Large intestine (tissue), 3 donors: ENCODE data around the gene DUSP8. TPM values are rescaled to one million over a fixed set of nuclear protein-coding genes. Genes with fewer than 3 reads are reported as not detected.

Experiments
- DNase-seq, 2 donors: peaks; one replicate each; pipeline versions ENCODE4 v3.0.0 to v3.0.0-alpha.2; 2013
- H3K27ac ChIP-seq: one replicate; pipeline ENCODE4 v1.5.1; 2013; ENCODE audit warnings: low read length
- H3K27me3 ChIP-seq: 2 replicates; pipeline ENCODE4 v1.6.1; 2013; ENCODE audit warnings: low read length; ENCODE audit not compliant: control insufficient read depth, insufficient read depth
- H3K36me3 ChIP-seq: 2 replicates; pipeline ENCODE4 v1.6.1; 2013; ENCODE audit warnings: low read length; ENCODE audit not compliant: control insufficient read depth, insufficient read depth
- H3K4me1 ChIP-seq: one replicate; pipeline ENCODE4 v1.6.1; 2013; ENCODE audit warnings: low read length; ENCODE audit not compliant: control insufficient read depth, insufficient read depth
- H3K4me3 ChIP-seq: one replicate; pipeline ENCODE4 v1.5.1; 2013; ENCODE audit warnings: low read length
- H3K9me3 ChIP-seq: one replicate; pipeline ENCODE4 v1.6.1; 2013; ENCODE audit warnings: mild to moderate bottlenecking, low read depth, low read length, moderate library complexity; ENCODE audit not compliant: control insufficient read depth
- WGBS: methylation state at CpG from one replicate; pipeline ENCODE4 v1.1.5; 2013; ENCODE audit warnings: low lambda C conversion rate; ENCODE audit not compliant: insufficient coverage; 5-methylcytosine and 5-hydroxymethylcytosine counted together
- polyA plus RNA-seq: library from polyadenylated mRNA; unstranded; fragments of 120-200 nt; gene quantifications from one replicate; pipeline ENCODE4 v1.2.1, GENCODE V29; 2013

DUSP8 gene
- polyA plus RNA-seq, 1 donor, result 16.9 TPM

DNA sequence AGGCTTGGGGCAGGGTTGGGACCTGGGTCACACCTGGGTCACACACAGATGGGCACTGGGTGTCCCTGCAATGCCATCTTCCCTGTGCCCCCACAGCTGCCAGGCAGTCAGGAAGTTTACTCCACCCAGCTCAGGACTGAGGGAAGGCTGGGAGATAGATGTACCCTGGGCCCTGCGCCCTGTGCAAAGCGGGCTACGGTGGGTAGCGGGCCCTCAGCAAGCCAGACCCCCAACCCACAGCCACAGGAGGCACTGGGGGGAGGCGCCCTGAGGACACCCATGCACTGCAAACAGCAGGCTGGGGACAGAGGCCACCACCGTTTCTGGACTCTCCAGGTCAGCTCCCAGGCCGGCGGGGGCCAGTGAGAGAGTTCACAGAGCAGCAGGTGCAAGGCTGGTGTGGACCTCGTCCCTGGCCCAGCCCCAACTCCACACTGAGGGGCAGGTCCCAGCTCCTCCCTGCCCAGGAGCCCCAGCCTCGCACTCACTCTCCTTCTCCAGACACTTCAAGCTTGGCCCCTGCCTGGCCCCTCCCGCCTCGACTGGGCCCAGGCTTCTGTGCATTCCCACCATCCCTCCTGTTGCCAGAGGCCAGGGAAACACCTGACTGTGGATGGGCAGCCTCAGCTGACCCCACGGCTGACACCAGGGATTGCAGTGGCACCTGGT is 4.9 kb downstream of the DUSP8 start:
- peak; percentile 67 to 81 for DNase-seq
- no peaks in the 10 kb centered on the region for H3K27me3 ChIP-seq
- H3K4me1 ChIP-seq, result peaks cover 80% of the 10 kb centered on the region
- H3K27ac ChIP-seq, result peak overlapping the region; percentile 76
- H3K4me3 ChIP-seq, result no peak overlapping the region
- no CpG with 5 or more reads among the region's 13 CpGs for WGBS
- no peaks in the 10 kb centered on the region for H3K9me3 ChIP-seq
- peaks cover 24% of the 10 kb centered on the region for H3K36me3 ChIP-seq

DNA sequence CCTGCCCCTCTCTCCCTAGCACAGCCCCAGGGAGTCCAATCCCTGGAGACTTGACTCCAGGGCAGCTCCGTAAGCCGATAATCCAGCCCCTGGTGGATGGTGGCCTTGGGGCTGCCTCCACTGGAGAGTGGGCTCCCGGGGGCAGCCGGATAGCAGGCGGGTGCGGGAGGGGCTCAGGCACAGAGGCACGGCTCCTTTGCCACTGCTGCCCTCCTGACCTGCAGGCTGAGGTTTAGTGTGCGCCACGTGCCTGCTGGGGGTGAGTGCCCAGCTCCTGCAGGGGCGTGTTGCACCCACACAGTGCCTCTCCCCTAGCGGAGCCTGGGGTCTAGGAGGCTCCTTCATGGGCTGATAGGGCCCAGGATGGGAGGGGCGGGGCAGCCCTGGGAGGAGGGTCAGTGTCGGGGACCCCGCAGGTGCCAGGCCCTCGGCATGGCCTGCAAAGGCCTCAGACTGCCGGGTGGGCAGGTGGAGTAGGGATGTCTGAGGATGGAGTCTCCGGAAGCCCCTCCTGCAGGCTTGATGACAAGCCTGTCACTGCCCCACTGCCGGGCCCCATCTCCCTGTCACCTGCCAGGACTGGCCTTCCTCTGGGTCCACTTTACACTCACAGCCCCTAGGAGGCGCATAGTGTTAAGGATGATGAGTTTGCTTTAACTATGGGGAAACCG is 5.6 kb downstream of the DUSP8 start:
- Histone ChIP-seq H3K4me3 (no peak overlapping the region), H3K9me3 (no peaks in the 10 kb centered on the region), H3K27ac (peak overlapping the region; percentile 76), H3K27me3 (no peaks in the 10 kb centered on the region), H3K4me1 (peaks cover 87% of the 10 kb centered on the region), H3K36me3 (peaks cover 31% of the 10 kb centered on the region)
- DNase-seq, result peak in 1 of 2 donors; percentile 42
- no CpG with 5 or more reads among the region's 20 CpGs for WGBS

DNA sequence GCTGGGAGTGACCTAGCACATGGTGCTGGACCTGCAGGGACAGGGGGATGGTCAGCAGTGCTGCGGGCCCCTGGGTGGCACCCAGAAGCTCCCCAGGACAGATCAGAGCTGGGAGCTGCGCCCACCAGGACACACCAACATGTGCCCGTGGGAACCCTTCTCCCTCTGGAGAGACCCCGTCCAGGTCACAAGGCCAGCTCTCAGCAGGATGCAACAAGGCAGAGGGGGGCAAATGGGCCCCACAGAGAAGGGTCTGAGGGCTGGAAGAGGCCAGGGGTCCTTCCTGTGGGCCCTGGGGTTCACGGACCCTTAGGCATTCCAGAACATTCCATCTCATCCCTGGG is 6.2 kb downstream of the DUSP8 start:
- peaks cover 92% of the 10 kb centered on the region for H3K4me1 ChIP-seq
- H3K27ac ChIP-seq, result no peak overlapping the region

DNA sequence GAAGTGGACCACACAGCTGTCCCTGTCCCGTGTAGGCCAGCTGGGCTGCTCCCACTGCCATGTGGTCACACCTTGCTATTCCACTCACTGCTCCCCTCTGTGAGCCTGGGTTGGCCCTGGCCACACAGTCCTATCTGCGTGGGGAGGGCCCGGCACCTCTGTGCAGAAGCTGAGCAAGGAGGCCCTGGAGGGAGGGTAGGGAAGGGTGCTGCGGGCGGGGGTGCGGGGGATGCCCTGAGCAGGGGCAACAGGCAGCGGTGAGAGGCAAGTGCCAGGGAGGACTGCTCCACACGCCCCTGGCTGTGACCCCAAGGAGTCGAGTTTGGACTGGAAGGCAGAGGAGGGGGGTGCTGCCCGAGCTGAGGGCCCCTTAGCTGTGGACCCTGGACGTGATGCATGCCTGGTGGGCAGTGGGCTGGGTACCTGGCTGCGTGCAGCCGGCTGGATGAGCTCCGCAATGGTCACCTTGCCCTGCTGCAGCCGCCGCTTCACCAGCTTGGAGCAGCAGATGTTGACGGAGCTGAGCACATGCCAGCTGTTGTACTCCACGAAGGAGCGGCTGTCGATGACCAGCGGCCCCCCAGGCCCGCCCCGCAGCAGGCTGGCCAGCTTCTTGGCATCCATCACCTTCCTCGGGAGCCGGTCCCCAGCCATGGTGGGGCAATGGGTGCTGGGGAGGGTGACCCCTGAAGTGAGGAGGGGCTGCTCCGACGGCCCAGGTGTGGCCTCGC is 6.7 kb downstream of the DUSP8 start:
- no peak for DNase-seq
- Histone ChIP-seq H3K27ac (peak overlapping the region; percentile 17), H3K36me3 (peaks cover 33% of the 10 kb centered on the region), H3K27me3 (no peaks in the 10 kb centered on the region), H3K4me1 (peaks cover 92% of the 10 kb centered on the region), H3K9me3 (no peaks in the 10 kb centered on the region), H3K4me3 (no peak overlapping the region)
- no CpG with 5 or more reads among the region's 28 CpGs for WGBS

More for the DNA sequence above, 6.2 kb downstream of the DUSP8 start:
- Histone ChIP-seq H3K27me3 (no peaks in the 10 kb centered on the region), H3K4me3 (no peak overlapping the region), H3K9me3 (no peaks in the 10 kb centered on the region), H3K36me3 (peaks cover 31% of the 10 kb centered on the region)
- no peak for DNase-seq
- WGBS, result no CpG with 5 or more reads among the region's 5 CpGs

DNA sequence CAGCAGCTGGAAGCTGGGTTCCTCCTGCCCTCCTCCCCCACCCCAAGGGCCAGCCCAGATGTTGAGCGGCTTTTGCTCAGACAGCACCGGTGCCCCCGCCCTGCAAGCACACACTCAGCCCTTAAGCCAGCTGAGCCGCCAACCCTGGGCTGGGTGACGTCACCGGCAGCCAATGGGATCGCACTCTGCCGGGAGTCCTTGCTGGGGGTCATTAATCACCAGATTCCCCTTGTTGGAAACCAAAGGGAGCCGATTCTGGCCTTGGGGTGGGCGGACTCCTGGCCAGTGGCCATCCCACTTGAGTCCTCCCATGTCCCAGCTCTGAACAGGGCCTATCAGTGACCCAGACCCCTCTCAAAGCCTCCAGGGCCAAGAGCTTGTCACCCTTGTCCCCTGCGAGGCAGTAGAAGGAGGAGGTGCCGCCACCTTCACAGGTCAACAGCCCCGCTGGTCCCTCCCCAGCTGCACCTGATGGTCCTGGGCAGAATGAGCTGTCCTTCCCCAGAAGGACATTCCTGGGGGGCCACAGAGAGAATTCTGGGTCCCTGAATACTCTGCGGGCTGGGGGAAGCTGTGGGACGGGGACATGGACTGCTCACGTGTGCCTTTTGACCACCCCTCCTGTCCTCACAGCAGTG is 7.4 kb downstream of the DUSP8 start:
- Histone ChIP-seq H3K36me3 (peaks cover 37% of the 10 kb centered on the region), H3K9me3 (no peaks in the 10 kb centered on the region), H3K4me3 (no peak overlapping the region), H3K27ac (peak overlapping the region; percentile 17), H3K4me1 (peaks cover 92% of the 10 kb centered on the region), H3K27me3 (no peaks in the 10 kb centered on the region)
- WGBS, result no CpG with 5 or more reads among the region's 16 CpGs
- peak; percentile 80 to 89 for DNase-seq

DNA sequence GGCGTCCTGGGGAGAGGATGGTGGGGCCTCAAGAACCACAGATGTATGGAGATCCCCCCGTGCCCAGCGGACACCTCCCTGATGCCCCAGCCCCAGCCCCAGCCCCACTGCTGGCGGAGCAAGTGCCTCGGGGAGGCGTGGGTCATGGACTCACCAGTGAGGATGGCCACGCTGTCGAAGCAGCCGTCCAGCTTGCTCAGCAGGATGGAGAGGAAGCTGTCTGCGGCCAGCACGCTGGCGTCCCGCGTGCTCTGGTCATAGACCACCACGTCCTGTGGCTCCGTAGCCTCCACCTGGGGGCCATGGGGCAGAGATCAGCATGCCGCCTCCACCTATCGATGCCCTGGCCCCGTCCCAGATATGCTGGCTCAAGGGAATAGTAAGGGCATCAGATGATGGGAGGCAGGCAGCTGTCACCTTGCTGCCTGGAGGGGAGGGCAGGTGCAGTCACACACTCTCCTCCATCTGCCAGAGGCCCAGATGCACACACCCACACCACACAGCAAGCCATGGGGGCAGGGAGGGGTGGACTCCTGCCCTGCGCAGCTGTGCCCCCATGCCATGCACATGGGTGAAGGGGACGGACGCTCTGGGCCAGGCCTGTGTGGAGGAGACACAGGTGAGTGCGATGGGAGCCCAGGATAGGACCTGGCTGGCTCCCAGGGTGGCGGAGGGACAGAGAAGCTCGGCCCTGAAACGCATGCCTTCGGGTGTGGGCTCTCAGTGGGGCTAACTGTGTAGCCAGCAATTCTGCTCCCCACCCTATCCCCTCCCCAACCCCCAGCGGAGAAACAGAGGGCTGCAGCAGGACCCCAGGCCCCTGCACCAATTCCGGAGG is 8.2 kb downstream of the DUSP8 start:
- WGBS, result no CpG with 5 or more reads among the region's 29 CpGs
- H3K27me3 ChIP-seq, result no peaks in the 10 kb centered on the region
- no peak for DNase-seq
- no peaks in the 10 kb centered on the region for H3K9me3 ChIP-seq
- H3K36me3 ChIP-seq, result peaks cover 39% of the 10 kb centered on the region
- peaks cover 92% of the 10 kb centered on the region for H3K4me1 ChIP-seq
- no peak overlapping the region for H3K4me3 ChIP-seq
- no peak overlapping the region for H3K27ac ChIP-seq

DNA sequence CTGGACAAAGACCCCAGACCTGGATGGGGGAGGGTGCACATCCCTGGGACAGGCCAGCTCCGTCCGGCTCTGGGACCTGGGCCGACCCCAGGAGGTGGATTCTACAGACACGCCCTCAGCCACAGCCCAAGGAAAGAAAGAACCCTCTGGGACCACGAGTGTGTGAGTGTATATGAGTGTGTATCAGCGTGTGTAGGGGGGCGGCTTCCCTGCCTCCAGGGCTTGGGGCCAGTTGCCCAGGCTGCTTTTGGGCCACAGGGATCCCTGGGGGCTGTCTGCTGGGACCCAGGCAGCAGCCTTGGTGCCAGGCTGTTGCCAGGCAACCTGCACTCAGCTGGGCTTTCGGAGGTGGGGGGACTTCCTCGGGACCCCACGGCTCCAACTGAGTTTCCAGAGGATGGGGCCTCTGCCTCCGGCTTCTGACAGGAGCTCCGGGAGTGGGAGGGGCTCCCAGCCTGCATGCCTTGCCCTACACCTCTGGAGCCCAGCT is 8.9 kb downstream of the DUSP8 start:
- Histone ChIP-seq H3K27ac (no peak overlapping the region), H3K27me3 (no peaks in the 10 kb centered on the region), H3K4me1 (peaks cover 92% of the 10 kb centered on the region), H3K4me3 (no peak overlapping the region), H3K9me3 (peaks cover 3% of the 10 kb centered on the region), H3K36me3 (peaks cover 44% of the 10 kb centered on the region)
- no CpG with 5 or more reads among the region's 12 CpGs for WGBS
- DNase-seq, result no peak

DNA sequence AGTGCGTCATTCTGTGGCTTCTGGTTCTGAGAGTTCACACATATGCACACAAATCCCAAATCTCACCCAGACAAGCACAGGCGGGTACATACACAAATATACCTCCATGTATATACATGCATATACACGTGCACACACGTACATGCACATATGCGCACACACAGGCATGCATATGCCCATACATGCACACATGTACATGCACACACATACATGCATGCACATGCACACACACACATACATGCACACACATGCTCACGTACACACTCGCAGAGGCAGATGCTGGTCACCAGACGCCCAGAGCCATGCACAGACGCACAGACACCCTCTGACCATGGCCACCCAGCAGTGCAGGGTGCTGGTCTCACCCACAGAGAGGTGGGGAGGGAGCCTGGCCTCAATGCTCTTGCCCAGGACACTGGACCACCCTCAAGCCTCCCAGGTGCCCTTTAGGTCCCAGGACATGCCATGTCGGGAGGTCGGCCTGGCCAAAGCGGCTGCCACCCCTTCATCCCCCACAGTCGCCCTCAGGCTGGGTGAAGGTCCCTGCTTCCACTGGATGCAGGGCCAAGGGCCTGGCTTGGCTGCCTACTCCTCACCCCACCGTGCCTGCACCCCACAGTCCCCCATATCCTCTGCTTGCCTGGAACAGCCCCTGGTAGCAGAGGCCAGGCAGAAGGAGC is 9.5 kb downstream of the DUSP8 start:
- peaks cover 3% of the 10 kb centered on the region for H3K9me3 ChIP-seq
- H3K36me3 ChIP-seq, result peaks cover 47% of the 10 kb centered on the region
- no CpG with 5 or more reads among the region's 14 CpGs for WGBS

DNA sequence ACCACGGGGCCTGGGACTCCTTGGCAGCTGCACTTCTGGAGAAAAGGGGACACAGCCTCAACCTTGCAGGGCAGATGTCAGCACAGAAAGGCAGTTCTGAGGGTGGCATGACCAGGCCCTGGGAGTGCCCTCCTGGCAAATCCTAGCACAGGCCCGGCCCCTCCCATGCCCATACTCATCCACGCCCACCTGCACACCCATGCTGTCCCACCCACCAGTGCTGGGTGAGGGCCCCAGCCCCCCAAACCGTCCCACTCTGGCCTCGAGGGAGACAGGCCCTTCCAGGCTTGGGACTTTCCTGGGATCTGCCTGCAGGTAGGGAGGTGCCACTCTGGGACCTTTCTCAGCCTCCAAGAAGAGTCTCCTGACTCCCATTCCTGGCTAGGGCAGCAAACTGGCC is 10.1 kb downstream of the DUSP8 start:
- H3K4me1 ChIP-seq, result peaks cover 84% of the 10 kb centered on the region
- H3K36me3 ChIP-seq, result peaks cover 51% of the 10 kb centered on the region
- peaks cover 3% of the 10 kb centered on the region for H3K9me3 ChIP-seq
- H3K27me3 ChIP-seq, result no peaks in the 10 kb centered on the region
- WGBS, result no CpG with 5 or more reads among the region's 5 CpGs
- no peak overlapping the region for H3K4me3 ChIP-seq
- DNase-seq, result no peak
- H3K27ac ChIP-seq, result no peak overlapping the region

More for the DNA sequence above, 9.5 kb downstream of the DUSP8 start:
- H3K27me3 ChIP-seq, result no peaks in the 10 kb centered on the region
- peaks cover 91% of the 10 kb centered on the region for H3K4me1 ChIP-seq
- H3K4me3 ChIP-seq, result no peak overlapping the region
- DNase-seq, result no peak
- H3K27ac ChIP-seq, result no peak overlapping the region
